ENCODE measurements around the gene RALGDS. TPM values are rescaled to one million over a fixed set of nuclear protein-coding genes. Genes with fewer than 3 reads are reported as not detected.
A peak's percentile ranks its signal among the peaks of the same experiment; 100 is the strongest.

RALGDS gene
- total and polyA plus RNA-seq, 2 of the 4 experiments (the other 2 are of a cell fraction) = 13.1 to 36.9 TPM

DNA sequence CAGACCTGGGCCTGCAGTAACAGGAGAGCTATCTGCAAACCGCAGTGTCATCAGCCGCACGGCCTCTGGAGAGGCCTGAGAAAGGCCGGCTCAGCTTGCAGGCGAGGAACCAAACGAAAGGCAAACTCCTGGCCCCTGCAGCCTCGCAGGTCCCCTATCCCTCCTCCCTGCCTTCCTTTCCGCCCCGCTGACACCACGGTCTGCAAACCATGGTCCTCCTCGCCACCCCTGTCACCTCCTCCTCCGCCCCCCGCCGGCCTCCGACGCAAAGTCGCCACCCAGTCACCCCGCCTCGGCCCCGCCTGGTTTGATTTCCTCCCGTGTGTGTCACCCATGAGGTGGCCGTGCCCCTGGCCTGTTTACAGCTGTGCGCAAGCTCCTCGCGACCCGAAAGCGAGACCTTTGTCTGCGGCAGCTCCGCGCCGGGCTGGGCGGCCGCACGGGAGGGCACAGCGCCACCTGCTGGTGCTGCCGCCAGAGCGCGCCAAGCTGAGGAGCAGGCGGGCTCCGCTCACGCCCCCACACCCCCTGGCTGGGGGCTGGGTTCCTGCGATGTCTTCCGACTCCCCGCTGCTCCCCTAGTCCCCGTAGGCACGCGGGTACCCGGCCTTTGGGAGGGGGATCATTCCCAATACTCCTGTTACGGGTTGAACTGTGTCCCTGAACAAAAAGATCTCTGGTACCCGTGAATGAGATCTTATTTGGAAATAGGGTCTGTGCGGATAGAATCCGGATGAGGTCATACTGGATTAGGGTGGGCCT, 23.3 kb upstream of the RALGDS start (continued):
- TF ChIP-seq MXI1 (IDR thresholded peaks at IDR 0.05; ENCODE audit: borderline replicate concordance, low read depth, low read length) (0 out of 2 replicates have a peak, but pooled peaks have one; percentile 44), BHLHE40 (IDR thresholded peaks at IDR 0.05; ENCODE audit: low read depth, low read length) (no peak), RAD21 (IDR thresholded peaks at IDR 0.05; ENCODE audit: low read length) (peak; percentile 86), POLR2A (IDR thresholded peaks at IDR 0.05; ENCODE audit: low read depth, low read length) (no peak)

DNA sequence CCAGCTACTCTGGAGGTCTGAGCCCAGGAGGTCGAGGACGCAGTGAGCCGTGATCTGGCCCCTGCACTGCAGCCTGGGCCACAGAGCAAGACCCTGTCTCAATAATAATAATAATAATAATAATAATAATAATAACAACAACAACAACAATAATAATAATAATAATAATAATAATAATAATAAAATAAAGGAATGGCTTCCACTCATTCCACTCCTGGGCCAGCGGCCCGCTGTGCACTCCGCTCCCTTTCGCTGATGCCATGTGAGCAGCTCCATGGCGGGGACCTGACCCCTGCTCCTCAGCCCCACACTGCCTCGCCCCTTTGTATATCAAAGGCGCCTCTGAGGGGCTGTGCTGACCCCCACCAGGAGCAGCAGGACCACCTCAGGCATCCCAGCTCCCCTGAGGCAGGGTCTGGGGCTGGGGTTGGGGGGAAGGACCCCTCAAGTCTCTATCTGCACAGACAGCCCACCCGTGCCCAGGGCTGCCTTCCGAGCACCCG, 22.6 kb upstream of the RALGDS start:
- no TSS peak for BruUV-seq (replicated peaks)
- H3K27me3 ChIP-seq (ENCODE audit: control insufficient read depth, insufficient read depth, low read length) = no peaks in the 10 kb centered on the region
- H3K23ac ChIP-seq (ENCODE audit: low read depth, low read length) = no peak overlapping the region
- 64% methylated on average over 3 of the region's 13 CpGs; no CpG with 5 or more reads in 1 of the 2 experiments for WGBS, 2 experiments (ENCODE audit: extremely low coverage in 2 of 2, insufficient read length in 1 of 2)
- CTCF ChIA-PET = interaction anchor here (0.6 to 2.7 kb wide), 17 partner anchors 9 to 205 kb away, joined by 3 to 20 read pairs (median 4); partner anchors contain the start of gene GTF3C5
- no peak overlapping the region for H2BK120ac ChIP-seq (ENCODE audit: low read depth, low read length)
- no peak overlapping the region; the same call in 1 of the 2 replicates for H4K5ac ChIP-seq (ENCODE audit: low read depth, low read length)
- H2BK5ac ChIP-seq (ENCODE audit: low read depth, low read length, poor library complexity, severe bottlenecking) = no peak overlapping the region
- H3K9ac ChIP-seq (ENCODE audit: low read depth, low read length) = no peak overlapping the region
- peak overlapping the region; percentile 11; the same call in 1 of the 2 replicates for H3K14ac ChIP-seq (replicated peaks; ENCODE audit: low read depth, low read length)
- intact Hi-C loops (cut with micrococcal nuclease) = loop anchor here (1.0 kb wide), 3 partner anchors 8 to 102 kb away; no protein-coding TSS in a partner anchor
- no peak overlapping the region for H3K4me3 ChIP-seq (ENCODE audit: insufficient read depth, low read depth, low read length)
- ATAC-seq (ENCODE audit: low read depth) (no peak), DNase-seq (no peak)
- dilution Hi-C loops (cut with HindIII; ENCODE audit: low sequenced_read_pairs, unreplicated experiment) = no loop called here
- no peak overlapping the region for H3K27ac ChIP-seq (ENCODE audit: insufficient read depth, low read length)
- in situ Hi-C loops (cut with MboI; ENCODE audit: low sequenced_read_pairs) = no loop called here
- H3K18ac ChIP-seq (ENCODE audit: low read depth, low read length) = no peak overlapping the region
- H3K36me3 ChIP-seq (ENCODE audit: control insufficient read depth, insufficient read depth, low read length) = no peaks in the 10 kb centered on the region
- peak overlapping the region; percentile 89 for H2AFZ ChIP-seq (replicated peaks; ENCODE audit: low read length, poor library complexity)
- H4K91ac ChIP-seq (ENCODE audit: insufficient read depth, low read depth, low read length) = no peak overlapping the region
- H2AK9ac ChIP-seq (replicated peaks; ENCODE audit: low read depth, low read length, poor library complexity) = peak overlapping the region; percentile 85
- H4K8ac ChIP-seq (ENCODE audit: low read depth in 2 of 2, low read length in 2 of 2) = peak overlapping the region in 1 of 2 experiments; percentile 40; a peak in 1 of 4 replicates
- H3K4me1 ChIP-seq (ENCODE audit: control insufficient read depth, insufficient read depth, low read length) = peaks cover 17% of the 10 kb centered on the region
- no peak overlapping the region for H2AK5ac ChIP-seq (ENCODE audit: low read depth, low read length)
- H3K4me2 ChIP-seq (ENCODE audit: low read depth, low read length) = peak overlapping the region; percentile 55; the same call in 1 of the 2 replicates
- no peak overlapping the region for H2BK15ac ChIP-seq (ENCODE audit: low read depth, low read length)
- no peak overlapping the region for H2BK20ac ChIP-seq (ENCODE audit: low read depth, low read length)
- H3K9me3 ChIP-seq (ENCODE audit: control insufficient read depth, insufficient read depth, low read length) = no peaks in the 10 kb centered on the region
- no peak overlapping the region for H3K4ac ChIP-seq (ENCODE audit: low read depth, low read length)
- H3K56ac ChIP-seq (ENCODE audit: extremely low read depth, insufficient read depth, low read length) = no peak overlapping the region
- POLR2A ChIA-PET (ENCODE audit: unreplicated experiment) = no interaction called here
- 0 out of 2 replicates have a peak, but pooled peaks cover 5% of the 10 kb centered on the region for H3K9me1 ChIP-seq (ENCODE audit: insufficient read depth, low read length)
- peaks cover 81% of the 10 kb centered on the region for H4K20me1 ChIP-seq (ENCODE audit: insufficient read depth, low read length)
- peaks cover 14 to 67% of the 10 kb centered on the region in 2 experiments for H3K79me1 ChIP-seq (ENCODE audit: low read depth in 1 of 2, low read length in 2 of 2)
- no peak for TF ChIP-seq MAFK (IDR thresholded peaks at IDR 0.05; ENCODE audit: low read depth, low read length)
- no peak for TF ChIP-seq SMC3 (IDR thresholded peaks at IDR 0.05; ENCODE audit: low read depth, low read length)
- no peak for TF ChIP-seq MAZ (IDR thresholded peaks at IDR 0.05; ENCODE audit: borderline replicate concordance, low read depth, low read length)
- no peak for TF ChIP-seq POLR2A (IDR thresholded peaks at IDR 0.05; ENCODE audit: low read depth, low read length)
- TF ChIP-seq BHLHE40 (IDR thresholded peaks at IDR 0.05; ENCODE audit: low read depth, low read length) = no peak
- TF ChIP-seq RCOR1 (IDR thresholded peaks at IDR 0.05; ENCODE audit: insufficient replicate concordance, low read length) = no peak
- TF ChIP-seq, protein P1, sequence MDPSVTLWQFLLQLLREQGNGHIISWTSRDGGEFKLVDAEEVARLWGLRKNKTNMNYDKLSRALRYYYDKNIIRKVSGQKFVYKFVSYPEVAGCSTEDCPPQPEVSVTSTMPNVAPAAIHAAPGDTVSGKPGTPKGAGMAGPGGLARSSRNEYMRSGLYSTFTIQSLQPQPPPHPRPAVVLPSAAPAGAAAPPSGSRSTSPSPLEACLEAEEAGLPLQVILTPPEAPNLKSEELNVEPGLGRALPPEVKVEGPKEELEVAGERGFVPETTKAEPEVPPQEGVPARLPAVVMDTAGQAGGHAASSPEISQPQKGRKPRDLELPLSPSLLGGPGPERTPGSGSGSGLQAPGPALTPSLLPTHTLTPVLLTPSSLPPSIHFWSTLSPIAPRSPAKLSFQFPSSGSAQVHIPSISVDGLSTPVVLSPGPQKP (IDR thresholded peaks at IDR 0.05; ENCODE audit: borderline replicate concordance, low read depth, low read length) = no peak
- no peak for TF ChIP-seq NFE2L2 (IDR thresholded peaks at IDR 0.05; ENCODE audit: low read depth, low read length)
- no peak for TF ChIP-seq RFX5 (IDR thresholded peaks at IDR 0.05; ENCODE audit: low read depth, low read length)
- TF ChIP-seq, protein P2, sequence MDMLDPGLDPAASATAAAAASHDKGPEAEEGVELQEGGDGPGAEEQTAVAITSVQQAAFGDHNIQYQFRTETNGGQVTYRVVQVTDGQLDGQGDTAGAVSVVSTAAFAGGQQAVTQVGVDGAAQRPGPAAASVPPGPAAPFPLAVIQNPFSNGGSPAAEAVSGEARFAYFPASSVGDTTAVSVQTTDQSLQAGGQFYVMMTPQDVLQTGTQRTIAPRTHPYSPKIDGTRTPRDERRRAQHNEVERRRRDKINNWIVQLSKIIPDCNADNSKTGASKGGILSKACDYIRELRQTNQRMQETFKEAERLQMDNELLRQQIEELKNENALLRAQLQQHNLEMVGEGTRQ (IDR thresholded peaks at IDR 0.05; ENCODE audit: low read depth, low read length) = no peak

All from IMR-90 (cell line).